ENCODE results near the gene SLC15A2.

SLC15A2 gene

DNA sequence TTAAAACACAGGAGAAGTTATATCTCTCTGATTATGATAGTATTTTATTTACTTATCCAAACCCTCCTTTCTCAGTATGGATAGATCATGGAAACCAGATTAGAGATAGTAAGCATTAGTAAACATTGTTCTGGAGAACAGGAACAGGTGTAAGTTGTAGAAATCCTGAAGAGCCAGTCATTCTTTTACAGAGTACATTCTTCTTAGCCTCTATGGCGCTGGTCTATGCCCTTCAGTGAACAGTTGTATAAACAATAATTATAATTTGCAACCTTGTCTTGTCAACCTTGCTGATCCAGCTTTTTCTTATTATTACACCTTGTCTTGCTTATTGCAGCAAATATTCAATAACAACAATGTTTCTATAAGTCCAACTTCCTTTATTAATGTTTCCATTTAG is 47.4 kb downstream of the SLC15A2 start:
- no peaks in the 10 kb centered on the region for H3K36me3 ChIP-seq
- no peak for DNase-seq
- H3K9me3 ChIP-seq: no peaks in the 10 kb centered on the region
- H3K4me1 ChIP-seq: no peaks in the 10 kb centered on the region
- no peak overlapping the region for H3K4me3 ChIP-seq (ENCODE audit: low read depth, low read length)
- H3K27me3 ChIP-seq: 0 out of 2 replicates have a peak, but pooled peaks cover 2% of the 10 kb centered on the region
- TF ChIP-seq, protein P1, sequence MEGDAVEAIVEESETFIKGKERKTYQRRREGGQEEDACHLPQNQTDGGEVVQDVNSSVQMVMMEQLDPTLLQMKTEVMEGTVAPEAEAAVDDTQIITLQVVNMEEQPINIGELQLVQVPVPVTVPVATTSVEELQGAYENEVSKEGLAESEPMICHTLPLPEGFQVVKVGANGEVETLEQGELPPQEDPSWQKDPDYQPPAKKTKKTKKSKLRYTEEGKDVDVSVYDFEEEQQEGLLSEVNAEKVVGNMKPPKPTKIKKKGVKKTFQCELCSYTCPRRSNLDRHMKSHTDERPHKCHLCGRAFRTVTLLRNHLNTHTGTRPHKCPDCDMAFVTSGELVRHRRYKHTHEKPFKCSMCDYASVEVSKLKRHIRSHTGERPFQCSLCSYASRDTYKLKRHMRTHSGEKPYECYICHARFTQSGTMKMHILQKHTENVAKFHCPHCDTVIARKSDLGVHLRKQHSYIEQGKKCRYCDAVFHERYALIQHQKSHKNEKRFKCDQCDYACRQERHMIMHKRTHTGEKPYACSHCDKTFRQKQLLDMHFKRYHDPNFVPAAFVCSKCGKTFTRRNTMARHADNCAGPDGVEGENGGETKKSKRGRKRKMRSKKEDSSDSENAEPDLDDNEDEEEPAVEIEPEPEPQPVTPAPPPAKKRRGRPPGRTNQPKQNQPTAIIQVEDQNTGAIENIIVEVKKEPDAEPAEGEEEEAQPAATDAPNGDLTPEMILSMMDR (IDR thresholded peaks at IDR 0.05; ENCODE audit: low read depth, low read length): no peak

GRCh38 chr3:121942116-121942786 is 48.0 kb downstream of the SLC15A2 start:
- TF ChIP-seq, protein P1 (IDR thresholded peaks at IDR 0.05; ENCODE audit: low read depth, low read length): no peak
- Histone ChIP-seq H3K4me1 (no peaks in the 10 kb centered on the region), H3K27me3 (0 out of 2 replicates have a peak, but pooled peaks cover 2% of the 10 kb centered on the region), H3K9me3 (no peaks in the 10 kb centered on the region), H3K36me3 (no peaks in the 10 kb centered on the region), H3K4me3 (ENCODE audit: low read depth, low read length) (no peak overlapping the region)
- DNase-seq: no peak

GRCh38 chr3:121943431-121943830 is 49.2 kb downstream of the SLC15A2 start:
- Histone ChIP-seq H3K4me1 (no peaks in the 10 kb centered on the region), H3K27me3 (0 out of 2 replicates have a peak, but pooled peaks cover 2% of the 10 kb centered on the region), H3K4me3 (ENCODE audit: low read depth, low read length) (no peak overlapping the region), H3K36me3 (no peaks in the 10 kb centered on the region), H3K9me3 (no peaks in the 10 kb centered on the region)
- TF ChIP-seq, protein P1 (IDR thresholded peaks at IDR 0.05; ENCODE audit: low read depth, low read length): no peak
- no peak for DNase-seq

- Histone ChIP-seq H3K36me3 (no peaks in the 10 kb centered on the region), H3K9me3 (no peaks in the 10 kb centered on the region), H3K4me3 (ENCODE audit: low read depth, low read length) (no peak overlapping the region), H3K4me1 (no peaks in the 10 kb centered on the region), H3K27me3 (no peaks in the 10 kb centered on the region)
- DNase-seq: no peak
- TF ChIP-seq, protein P1 (IDR thresholded peaks at IDR 0.05; ENCODE audit: low read depth, low read length): no peak
These were observed 54.4 kb downstream of the SLC15A2 start for GRCh38 chr3:121948641-121949040.

GRCh38 chr3:121951291-121951919 is 57.2 kb downstream of the SLC15A2 start:
- no peaks in the 10 kb centered on the region for H3K4me1 ChIP-seq
- no peaks in the 10 kb centered on the region; the same call in 1 of the 2 replicates for H3K27me3 ChIP-seq
- TF ChIP-seq, protein P1 (IDR thresholded peaks at IDR 0.05; ENCODE audit: low read depth, low read length): no peak
- no peak for DNase-seq
- H3K4me3 ChIP-seq (ENCODE audit: low read depth, low read length): no peak overlapping the region
- no peaks in the 10 kb centered on the region for H3K36me3 ChIP-seq
- no peaks in the 10 kb centered on the region for H3K9me3 ChIP-seq

DNA sequence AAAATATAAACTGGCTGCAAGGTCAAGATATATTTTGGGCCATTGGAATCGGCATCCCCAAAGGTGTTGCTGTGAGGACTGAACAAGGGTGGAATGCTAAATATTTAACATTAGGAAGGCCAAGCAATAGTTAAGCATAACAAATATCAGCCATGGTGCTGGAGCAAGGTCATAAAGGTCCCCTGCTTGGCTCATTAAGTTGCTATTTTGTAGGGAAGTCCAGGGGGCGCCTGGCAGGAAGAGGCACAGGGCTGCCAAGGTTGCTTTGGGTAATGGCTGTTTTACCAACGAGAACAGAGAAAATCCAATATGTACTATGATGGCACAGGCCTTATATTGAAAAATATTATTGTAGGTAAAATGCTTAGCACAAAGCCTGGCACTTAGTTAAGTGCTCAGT is 62.2 kb downstream of the SLC15A2 start:
- Histone ChIP-seq H3K4me3 (ENCODE audit: low read depth, low read length) (no peak overlapping the region), H3K36me3 (no peaks in the 10 kb centered on the region), H3K4me1 (no peaks in the 10 kb centered on the region), H3K9me3 (no peaks in the 10 kb centered on the region), H3K27me3 (no peaks in the 10 kb centered on the region; the same call in 1 of the 2 replicates)
- TF ChIP-seq, protein P1 (IDR thresholded peaks at IDR 0.05; ENCODE audit: low read depth, low read length): no peak
- DNase-seq: no peak

Measured in BE2C (cell line).